H9 (cell line): ENCODE measurements around the gene URAD. TPM values are rescaled to one million over a fixed set of nuclear protein-coding genes. Genes with fewer than 3 reads are reported as not detected.

Source experiments
- DNase-seq: peaks from one replicate; pipeline ENCODE4 v3.0.0-alpha.2; 2017
- H2AFZ ChIP-seq: one replicate; pipeline ENCODE4 v1.6.1; 2013; ENCODE audit warnings: mild to moderate bottlenecking, low read length, control low read depth, moderate library complexity
- H2AK5ac ChIP-seq: 2 replicates; pipeline ENCODE4 v1.6.1; 2013; ENCODE audit warnings: low read length, control low read depth, mixed read lengths; ENCODE audit not compliant: insufficient read length
- H2BK120ac ChIP-seq: one replicate; pipeline ENCODE4 v1.6.1; 2013; ENCODE audit warnings: low read depth, mild to moderate bottlenecking, low read length, control low read depth, inconsistent platforms; ENCODE audit not compliant: poor library complexity, severe bottlenecking
- H2BK12ac ChIP-seq: 2 replicates; pipeline ENCODE4 v1.6.1; 2013; ENCODE audit warnings: low read length, control low read depth, mixed read lengths, low read depth; ENCODE audit not compliant: insufficient read length
- H2BK15ac ChIP-seq: 2 replicates; pipeline ENCODE4 v1.6.1; 2013; ENCODE audit warnings: low read depth, low read length, control low read depth
- H2BK20ac ChIP-seq: one replicate; pipeline ENCODE4 v1.6.1; 2013; ENCODE audit warnings: low read depth, mild to moderate bottlenecking, low read length, control low read depth, inconsistent platforms; ENCODE audit not compliant: poor library complexity, severe bottlenecking
- H2BK5ac ChIP-seq: 2 replicates; pipeline ENCODE4 v1.6.1; 2013; ENCODE audit warnings: low read length, control low read depth, mixed read lengths; ENCODE audit not compliant: insufficient read length
- H3K14ac ChIP-seq: 2 replicates; pipeline ENCODE4 v1.6.1; 2013; ENCODE audit warnings: low read length, control low read depth; ENCODE audit not compliant: insufficient read depth
- H3K18ac ChIP-seq: 2 replicates; pipeline ENCODE4 v1.6.1; 2013; ENCODE audit warnings: low read depth, mild to moderate bottlenecking, mixed read lengths, low read length, control low read depth; ENCODE audit not compliant: insufficient read length
- H3K23ac ChIP-seq: 2 replicates; pipeline ENCODE4 v1.6.1; 2013; ENCODE audit warnings: low read length, control low read depth, mixed read lengths, low read depth; ENCODE audit not compliant: insufficient read length
- H3K23me2 ChIP-seq: 2 replicates; pipeline ENCODE4 v1.6.1; 2013; ENCODE audit warnings: low read depth, mild to moderate bottlenecking, mixed read lengths, low read length, control low read depth; ENCODE audit not compliant: insufficient read length, poor library complexity, severe bottlenecking
- H3K27ac ChIP-seq: 2 replicates; pipeline ENCODE4 v1.5.1; 2013; ENCODE audit warnings: low read length, control low read depth, mixed read lengths, low read depth; ENCODE audit not compliant: insufficient read length
- H3K27me3 ChIP-seq: 2 replicates; pipeline ENCODE4 v1.6.1; 2013; ENCODE audit warnings: low read length, control low read depth, inconsistent platforms; ENCODE audit not compliant: insufficient read depth
- H3K4ac ChIP-seq: 2 replicates; pipeline ENCODE4 v1.6.1; 2013; ENCODE audit warnings: low read depth, mild to moderate bottlenecking, control low read depth, inconsistent platforms, low read length, moderate library complexity
- H3K4me1 ChIP-seq: 2 replicates; pipeline ENCODE4 v1.6.1; 2013; ENCODE audit warnings: low read length, control low read depth, inconsistent platforms; ENCODE audit not compliant: insufficient read depth
- H3K4me2 ChIP-seq: 2 replicates; pipeline ENCODE4 v1.6.1; 2013; ENCODE audit warnings: low read length, control low read depth, mixed read lengths; ENCODE audit not compliant: insufficient read length, insufficient read depth
- H3K56ac ChIP-seq: 2 replicates; pipeline ENCODE4 v1.6.1; 2013; ENCODE audit warnings: low read depth, mild to moderate bottlenecking, mixed read lengths, low read length, control low read depth; ENCODE audit not compliant: insufficient read length
- H3K79me1 ChIP-seq: 2 replicates; pipeline ENCODE4 v1.6.1; 2013; ENCODE audit warnings: low read depth, mild to moderate bottlenecking, moderate library complexity, low read length, control low read depth, inconsistent platforms; ENCODE audit not compliant: insufficient read depth, poor library complexity, severe bottlenecking
- H3K79me2 ChIP-seq: 2 replicates; pipeline ENCODE4 v1.6.1; 2013; ENCODE audit warnings: low read length, control low read depth, inconsistent platforms; ENCODE audit not compliant: insufficient read depth
- H3K9ac ChIP-seq: 2 replicates; pipeline ENCODE4 v1.6.1; 2013; ENCODE audit warnings: low read length, control low read depth, mixed read lengths; ENCODE audit not compliant: insufficient read length; ENCODE audit errors: extremely low read depth
- H3K9me3 ChIP-seq: one replicate; pipeline ENCODE4 v1.6.1; 2013; ENCODE audit warnings: low read depth, low read length, inconsistent platforms; ENCODE audit not compliant: control insufficient read depth
- H3T11ph ChIP-seq: one replicate; pipeline ENCODE4 v1.6.1; 2013; ENCODE audit warnings: mild to moderate bottlenecking, low read length, control low read depth, inconsistent platforms
- H4K20me1 ChIP-seq: one replicate; pipeline ENCODE4 v1.6.1; 2013; ENCODE audit not compliant: control insufficient read depth, insufficient read length, insufficient read depth
- H4K5ac ChIP-seq: 2 replicates; pipeline ENCODE4 v1.6.1; 2013; ENCODE audit warnings: low read depth, mild to moderate bottlenecking, mixed read lengths, low read length, control low read depth; ENCODE audit not compliant: insufficient read length
- H4K8ac ChIP-seq: replicated peaks from 2 replicates; pipeline ENCODE4 v1.6.1; 2013; ENCODE audit warnings: low read length, control low read depth, mixed read lengths, low read depth; ENCODE audit not compliant: insufficient read length
- H4K91ac ChIP-seq: 2 replicates; pipeline ENCODE4 v1.6.1; 2013; ENCODE audit warnings: low read depth, mild to moderate bottlenecking, moderate library complexity, mixed read lengths, low read length, control low read depth; ENCODE audit not compliant: insufficient read length
- H3K27ac Mint-ChIP-seq, 3 experiments: 2 replicates in 2 of 3; 3 replicates in 1 of 3; pipeline ENCODE4 v1.8.0; 2020 to 2021; ENCODE audit warnings: mixed read lengths in 3 of 3, mild to moderate bottlenecking in 1 of 3, moderate library complexity in 1 of 3
- H3K27me3 Mint-ChIP-seq: 2 replicates; pipeline ENCODE4 v1.8.0; 2021; ENCODE audit warnings: low read depth, mild to moderate bottlenecking, moderate library complexity, mixed read lengths
- H3K36me3 Mint-ChIP-seq, 3 experiments: 2 replicates in 2 of 3; 3 replicates in 1 of 3; pipeline ENCODE4 v1.8.0; 2020 to 2021; ENCODE audit warnings: low read depth in 3 of 3, mixed read lengths in 3 of 3; ENCODE audit not compliant: insufficient read depth in 1 of 3
- H3K4me1 Mint-ChIP-seq, 2 experiments: 2 replicates each; pipeline ENCODE4 v1.8.0; 2020; ENCODE audit warnings: mixed read lengths in 2 of 2
- H3K4me3 Mint-ChIP-seq, 2 experiments: 2 replicates in 1 of 2; 3 replicates in 1 of 2; pipeline ENCODE4 v1.8.0; 2020 to 2021; ENCODE audit warnings: mild to moderate bottlenecking in 2 of 2, mixed read lengths in 2 of 2, moderate library complexity in 1 of 2
- H3K9me3 Mint-ChIP-seq, 2 experiments: 2 replicates in 1 of 2; 3 replicates in 1 of 2; pipeline ENCODE4 v1.8.0; 2020; ENCODE audit warnings: mild to moderate bottlenecking in 2 of 2, mixed read lengths in 2 of 2, moderate library complexity in 1 of 2
- WGBS: extraction: QIAGEN DNeasy Blood & Tissue Kit; methylation state at CpG from one replicate; pipeline ENCODE4 v1.1.7; 2013; ENCODE audit warnings: missing lambda C conversion rate, low lambda C conversion rate, mixed read lengths; ENCODE audit not compliant: insufficient read length; ENCODE audit errors: extremely low coverage; 5-methylcytosine and 5-hydroxymethylcytosine counted together
- total RNA-seq: library from RNA; stranded (reverse); gene quantifications from 2 replicates; pipeline ENCODE4 v1.2.1, GENCODE V29; 2021
- TF ChIP-seq, protein P1 (sequence below): fragments of 200-600 bp; sonication (generic); conservative IDR thresholded peaks from 3 replicates; pipeline ENCODE4 v1.8.0; 2021; ENCODE audit warnings: antibody characterized with exemption, mild to moderate bottlenecking

Gene URAD
- total RNA-seq, 1 experiment from 2014 or later: not detected

- H3K4me3 Mint-ChIP-seq: peak overlapping the region in 1 of 2 experiments; percentile 60; a peak in 3 of 5 replicates
- TF ChIP-seq, protein P1, sequence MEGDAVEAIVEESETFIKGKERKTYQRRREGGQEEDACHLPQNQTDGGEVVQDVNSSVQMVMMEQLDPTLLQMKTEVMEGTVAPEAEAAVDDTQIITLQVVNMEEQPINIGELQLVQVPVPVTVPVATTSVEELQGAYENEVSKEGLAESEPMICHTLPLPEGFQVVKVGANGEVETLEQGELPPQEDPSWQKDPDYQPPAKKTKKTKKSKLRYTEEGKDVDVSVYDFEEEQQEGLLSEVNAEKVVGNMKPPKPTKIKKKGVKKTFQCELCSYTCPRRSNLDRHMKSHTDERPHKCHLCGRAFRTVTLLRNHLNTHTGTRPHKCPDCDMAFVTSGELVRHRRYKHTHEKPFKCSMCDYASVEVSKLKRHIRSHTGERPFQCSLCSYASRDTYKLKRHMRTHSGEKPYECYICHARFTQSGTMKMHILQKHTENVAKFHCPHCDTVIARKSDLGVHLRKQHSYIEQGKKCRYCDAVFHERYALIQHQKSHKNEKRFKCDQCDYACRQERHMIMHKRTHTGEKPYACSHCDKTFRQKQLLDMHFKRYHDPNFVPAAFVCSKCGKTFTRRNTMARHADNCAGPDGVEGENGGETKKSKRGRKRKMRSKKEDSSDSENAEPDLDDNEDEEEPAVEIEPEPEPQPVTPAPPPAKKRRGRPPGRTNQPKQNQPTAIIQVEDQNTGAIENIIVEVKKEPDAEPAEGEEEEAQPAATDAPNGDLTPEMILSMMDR: no peak
- no CpG with 5 or more reads among the region's 53 CpGs for WGBS
- H3K9me3 Mint-ChIP-seq: peaks cover 8 to 25% of the 10 kb centered on the region in 2 experiments
- no peaks in the 10 kb centered on the region for H3K23me2 ChIP-seq
- H3K27ac ChIP-seq: no peak overlapping the region
- H3K9me3 ChIP-seq: no peaks in the 10 kb centered on the region
- no peak for DNase-seq
- peaks cover 100% of the 10 kb centered on the region for H3K27me3 Mint-ChIP-seq
- H2BK120ac ChIP-seq: no peak overlapping the region
- H4K5ac ChIP-seq: no peak overlapping the region
- H3K27ac Mint-ChIP-seq: peak overlapping the region in 1 of 3 experiments; percentile 78; a peak in 1 of 7 replicates
- no peak overlapping the region for H2BK12ac ChIP-seq
- H4K91ac ChIP-seq: no peak overlapping the region
- no peak overlapping the region for H3K56ac ChIP-seq
- peak overlapping the region; percentile 17 for H3K4me2 ChIP-seq
- H3K79me1 ChIP-seq: no peaks in the 10 kb centered on the region
- no peak overlapping the region for H4K8ac ChIP-seq
- H2BK20ac ChIP-seq: no peak overlapping the region
- no peak overlapping the region for H3K14ac ChIP-seq
- no peaks in the 10 kb centered on the region for H3K36me3 Mint-ChIP-seq
- no peak overlapping the region for H2AK5ac ChIP-seq
- peaks cover 31 to 40% of the 10 kb centered on the region in 2 experiments for H3K4me1 Mint-ChIP-seq
- no peak overlapping the region for H3T11ph ChIP-seq
- no peak overlapping the region for H2BK15ac ChIP-seq
- no peak overlapping the region for H3K9ac ChIP-seq
- H3K27me3 ChIP-seq: peaks cover 94% of the 10 kb centered on the region
- H3K79me2 ChIP-seq: no peaks in the 10 kb centered on the region
- H3K23ac ChIP-seq: no peak overlapping the region
- H3K4ac ChIP-seq: no peak overlapping the region
- no peak overlapping the region for H2BK5ac ChIP-seq
- H2AFZ ChIP-seq: no peak overlapping the region
- peaks cover 9% of the 10 kb centered on the region for H3K4me1 ChIP-seq
- peaks cover 4% of the 10 kb centered on the region for H4K20me1 ChIP-seq
- H3K18ac ChIP-seq: no peak overlapping the region
Observed at GRCh38 chr13:27970382-27971235, 17.9 kb downstream of the URAD start.
